Stimulated activated CD4-positive, alpha-beta T cell treated with anti-CD3 and anti-CD28 coated beads, Interleukin-15, amount 100 ng/mL, for 1 hour (primary cell): ENCODE measurements around the gene PRDM16.

Experiments
- DNase-seq, 2 donors: peaks; one replicate each; pipeline ENCODE4 v3.0.0-alpha.2; 2020; ENCODE audit warnings: low read depth in 1 of 2, low spot score in 1 of 2

The PRDM16 gene

GRCh38 chr1:3101124-3101939 lies 32.3 kb downstream of the PRDM16 start:
- no peak for DNase-seq

DNA sequence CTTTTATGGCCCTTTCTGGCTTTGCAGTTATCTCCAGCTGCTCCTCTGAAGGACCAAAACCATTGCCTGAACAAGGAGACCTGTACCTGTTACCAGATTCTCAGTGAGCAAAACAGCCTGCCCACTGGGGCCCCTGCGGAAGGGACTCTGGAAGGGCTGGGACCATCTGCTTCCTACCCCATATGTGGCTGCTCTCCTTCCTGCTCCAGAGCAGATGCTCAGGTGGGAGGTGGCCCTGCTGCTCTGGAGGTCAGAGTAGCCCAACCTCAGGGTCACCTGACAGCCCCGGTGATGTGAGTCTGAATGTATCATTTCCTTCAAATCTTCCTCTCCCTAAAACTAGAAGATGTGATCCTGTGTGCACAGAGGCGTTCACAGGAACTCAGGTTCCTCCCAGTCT lies 33.6 kb downstream of the PRDM16 start:
- DNase-seq = no peak

DNA sequence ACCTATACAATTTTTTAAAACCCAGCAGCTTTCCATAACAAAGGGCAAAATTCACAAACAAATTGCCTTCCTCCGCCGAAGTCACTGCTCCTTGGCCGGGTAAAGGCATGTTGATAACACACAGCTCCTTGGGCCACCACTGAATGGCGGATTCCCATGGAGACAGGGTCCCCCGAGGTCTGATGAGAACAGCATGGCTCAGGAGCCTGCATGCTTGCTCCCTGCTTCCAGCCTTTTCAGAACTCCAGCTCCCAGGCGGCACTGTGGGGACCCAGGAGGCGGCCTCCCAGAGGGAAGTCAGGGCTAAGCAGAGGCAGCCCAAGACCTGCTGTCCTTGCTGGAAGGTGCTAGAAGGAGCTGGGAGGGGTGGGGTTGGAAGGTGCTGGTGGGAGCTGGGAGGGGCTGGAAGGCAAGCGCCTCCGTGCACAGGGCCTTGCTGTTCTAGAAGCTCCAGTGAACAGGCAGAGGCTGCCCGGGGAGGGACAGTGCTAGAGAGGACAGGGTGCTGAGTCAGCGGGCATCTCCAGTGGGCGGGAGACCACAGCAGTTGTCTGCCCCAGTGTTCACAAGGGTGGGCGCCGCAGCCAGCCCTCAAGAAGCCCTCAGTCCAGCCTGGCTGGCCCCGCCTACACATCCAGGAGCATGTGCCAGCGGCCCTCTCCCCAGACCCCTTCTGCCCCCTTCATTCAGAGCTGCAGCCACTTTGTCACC lies 35.1 kb downstream of the PRDM16 start:
- no peak for DNase-seq

GRCh38 chr1:3105167-3105863 lies 36.3 kb downstream of the PRDM16 start:
- DNase-seq = no peak

DNA sequence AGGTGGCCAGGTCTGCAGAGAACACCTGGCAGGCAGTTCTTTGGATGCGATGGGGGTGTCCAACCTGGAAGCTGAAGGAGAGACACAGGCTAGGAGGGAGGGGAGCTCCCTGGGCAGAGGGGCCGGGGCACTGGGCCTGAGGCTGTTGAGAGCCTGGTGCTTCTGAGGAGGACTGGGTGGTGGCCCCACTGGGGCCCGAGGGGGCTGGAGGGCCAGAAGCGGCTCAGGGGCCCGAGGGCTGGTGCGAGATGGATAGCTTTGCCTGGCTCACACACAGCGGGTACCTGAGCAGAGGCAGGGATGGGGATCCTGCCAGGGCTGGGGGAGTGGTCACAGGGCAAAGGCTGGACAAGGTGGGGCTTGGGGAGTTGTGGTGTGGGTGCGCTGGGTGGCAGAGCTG lies 37.2 kb downstream of the PRDM16 start:
- DNase-seq = no peak

- DNase-seq = no peak
Observed at GRCh38 chr1:3107201-3107600, 38.2 kb downstream of the PRDM16 start.

DNA sequence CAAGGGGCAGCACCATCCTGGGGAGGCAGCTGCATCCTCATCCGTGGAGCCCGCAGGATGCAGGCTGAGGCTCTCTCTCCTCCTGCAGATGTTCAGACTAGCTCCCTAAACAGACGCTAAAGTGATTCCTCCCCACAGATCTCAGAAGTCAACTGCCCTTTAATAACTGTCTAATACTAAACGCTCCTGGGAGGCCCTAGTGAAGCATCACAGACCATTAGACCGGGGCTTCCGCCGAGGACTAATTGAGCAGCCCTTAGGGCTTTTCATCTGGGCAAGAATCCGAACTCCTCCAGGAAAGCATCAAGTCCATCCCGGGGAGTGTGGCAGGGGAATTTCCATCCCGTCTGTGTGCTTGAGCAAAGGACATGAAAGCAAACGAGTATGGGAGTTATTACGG lies 40.4 kb downstream of the PRDM16 start:
- no peak for DNase-seq

GRCh38 chr1:3111348-3112021 lies 42.5 kb downstream of the PRDM16 start:
- DNase-seq = no peak

DNA sequence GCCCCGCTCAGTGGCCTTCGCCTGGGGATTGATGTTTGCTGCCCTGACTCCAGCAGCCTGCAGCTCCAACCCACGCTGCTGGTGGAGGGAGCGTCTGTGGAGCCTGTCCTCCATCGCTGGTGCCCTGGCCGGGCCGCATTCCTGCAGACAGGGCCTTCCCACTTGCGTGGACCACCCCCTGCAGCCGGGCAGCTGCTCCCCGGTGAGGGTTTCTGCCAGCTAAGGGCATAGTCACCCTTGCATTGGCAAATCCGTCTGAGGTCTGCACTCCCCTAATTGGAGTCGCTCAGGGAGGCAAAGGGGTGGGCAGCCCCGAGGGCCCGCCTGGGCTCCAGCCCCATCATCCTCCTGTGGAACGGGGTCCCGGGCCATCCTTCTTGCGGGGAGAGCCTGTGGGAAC lies 43.5 kb downstream of the PRDM16 start:
- DNase-seq = no peak

DNA sequence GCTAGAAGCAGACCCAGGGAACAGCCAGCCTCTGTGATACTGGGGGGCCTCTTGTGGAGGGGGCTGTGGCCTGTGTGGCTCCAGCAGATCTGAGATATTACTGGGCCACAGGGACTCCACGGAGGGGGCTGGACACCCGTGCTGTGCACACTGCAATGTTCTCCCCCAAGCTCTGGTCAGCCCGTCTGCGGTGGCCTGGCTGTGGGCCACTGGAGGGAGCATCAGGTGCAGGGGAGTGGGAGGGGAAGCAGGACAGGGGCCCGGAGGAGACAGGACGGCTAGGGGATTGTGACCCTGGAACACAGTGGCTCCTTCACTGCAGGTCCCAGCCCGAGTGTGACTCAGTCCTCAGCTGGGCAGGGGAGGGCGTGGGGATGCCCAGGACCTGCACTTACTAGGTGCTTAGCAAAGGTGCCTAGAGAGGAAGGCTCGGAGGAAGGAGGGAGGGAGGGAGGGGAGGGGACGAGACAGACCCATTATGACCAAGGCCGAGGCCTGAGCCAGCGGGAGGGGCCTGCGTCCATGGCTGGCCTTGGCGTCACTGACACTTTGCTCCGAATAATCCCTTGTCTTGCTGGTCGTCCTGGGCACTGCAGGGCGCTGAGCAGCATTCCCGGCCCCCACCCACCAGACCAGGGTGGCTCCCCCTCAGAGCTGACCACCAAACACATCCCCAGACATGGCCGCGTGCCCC lies 44.2 kb downstream of the PRDM16 start:
- DNase-seq = no peak

DNA sequence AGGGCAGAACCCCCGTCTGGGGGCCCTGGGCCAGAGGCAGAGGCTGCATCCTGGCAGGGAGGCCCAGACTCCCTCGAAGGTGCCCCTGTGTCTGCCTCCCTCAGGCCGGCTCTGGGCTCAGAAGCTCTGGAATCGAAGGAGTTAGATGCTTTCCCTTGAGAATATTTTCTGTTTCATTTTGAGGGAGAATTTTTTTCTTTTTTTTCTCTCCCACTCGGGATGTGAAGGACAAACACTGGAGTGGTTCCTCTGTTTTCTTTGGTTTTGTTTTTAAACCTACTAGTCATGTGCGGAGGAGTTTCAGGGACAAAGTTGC lies 44.7 kb downstream of the PRDM16 start:
- no peak for DNase-seq

DNA sequence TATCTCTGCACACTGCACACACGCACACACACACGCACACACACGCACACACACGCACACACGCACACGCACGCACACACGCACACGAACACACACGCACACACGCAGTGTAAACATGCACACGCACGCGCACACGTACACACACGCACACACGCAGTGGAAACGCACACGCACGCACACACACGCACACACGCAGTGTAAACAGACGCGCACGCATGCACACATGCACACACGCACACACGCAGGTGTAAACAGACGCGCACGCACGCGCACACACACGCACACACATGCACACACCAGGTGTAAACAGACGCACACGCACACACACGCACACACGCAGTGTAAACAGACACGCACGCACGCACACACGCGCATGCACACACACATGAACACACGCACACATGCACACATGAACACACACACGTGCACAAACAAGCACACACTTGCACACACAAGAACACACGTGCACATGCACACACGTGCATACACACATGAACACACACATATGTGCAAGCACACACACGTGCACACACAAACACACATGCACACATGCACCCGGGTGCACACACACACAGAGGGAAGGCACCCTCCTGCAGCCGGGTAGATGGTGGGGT lies 45.2 kb downstream of the PRDM16 start:
- DNase-seq = no peak

GRCh38 chr1:3114846-3115245 lies 45.8 kb downstream of the PRDM16 start:
- no peak for DNase-seq

DNA sequence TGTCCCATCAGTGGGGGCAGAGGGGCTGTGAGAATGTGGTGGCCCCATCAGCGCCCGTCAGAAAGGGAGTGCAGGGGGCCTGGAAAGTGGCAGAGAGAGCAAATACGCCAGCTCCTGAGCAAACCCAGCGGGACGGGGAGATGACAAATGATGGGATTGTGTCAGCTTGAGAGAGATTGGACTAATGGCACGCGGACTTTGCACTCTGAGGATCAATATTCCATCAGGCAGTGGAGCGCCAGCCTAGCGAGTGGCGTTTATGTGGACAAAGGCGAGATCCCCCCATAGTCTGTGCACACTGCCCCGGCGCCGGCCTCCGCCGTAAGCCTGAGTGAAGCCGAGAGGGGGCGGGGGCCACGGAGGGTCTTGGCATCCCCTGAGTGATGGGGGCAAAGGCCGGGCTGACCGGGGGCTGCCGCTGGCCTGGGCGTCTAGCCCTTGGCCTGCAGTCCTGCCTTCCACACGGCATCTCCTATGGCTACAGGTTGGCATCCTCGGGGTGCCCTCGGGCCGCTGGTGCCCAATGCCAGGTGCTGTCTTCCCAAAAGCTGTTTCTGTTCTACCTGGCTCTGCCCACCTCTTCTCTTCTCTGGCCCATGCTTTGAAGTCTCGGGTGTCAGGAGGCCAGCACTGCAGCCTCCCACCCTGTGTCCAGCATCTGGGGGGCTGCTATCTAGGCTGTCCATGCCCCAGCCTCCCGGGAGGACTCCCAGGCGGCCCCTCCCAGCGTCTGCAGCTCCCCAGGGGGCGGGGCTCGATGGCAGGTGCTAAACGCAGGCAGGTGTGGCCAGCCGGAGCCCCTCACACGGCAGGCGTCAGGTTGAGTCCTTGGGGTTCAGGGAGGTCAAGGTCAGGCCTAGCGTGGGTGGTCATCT lies 46.5 kb downstream of the PRDM16 start:
- no peak for DNase-seq

- no peak for DNase-seq
Observed at GRCh38 chr1:3116150-3116510, 47.1 kb downstream of the PRDM16 start.

GRCh38 chr1:3116560-3116959 lies 47.6 kb downstream of the PRDM16 start:
- no peak for DNase-seq

DNA sequence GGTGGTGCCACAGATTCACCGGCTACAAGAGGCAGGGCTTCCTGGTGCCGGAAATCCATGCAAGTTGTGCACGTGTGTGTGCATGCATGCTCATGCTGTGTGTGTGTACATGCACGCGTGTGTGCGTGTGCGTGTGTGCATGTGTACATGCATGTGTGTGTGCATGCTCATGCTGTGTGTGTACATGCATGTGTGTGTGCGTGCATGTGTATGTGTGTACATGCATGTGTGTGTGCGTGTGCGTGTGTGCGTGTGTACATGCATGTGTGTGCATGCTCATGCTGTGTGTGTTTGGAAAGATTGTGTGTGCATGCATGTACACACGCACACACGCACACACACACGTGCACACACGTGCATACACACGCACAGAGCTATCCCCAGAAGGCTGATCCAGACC lies 48.9 kb downstream of the PRDM16 start:
- no peak for DNase-seq

GRCh38 chr1:3119061-3119460 lies 50.1 kb downstream of the PRDM16 start:
- no peak for DNase-seq

- DNase-seq = no peak
Observed at GRCh38 chr1:3119725-3120124, 50.7 kb downstream of the PRDM16 start.

GRCh38 chr1:3120140-3120539 lies 51.1 kb downstream of the PRDM16 start:
- DNase-seq = no peak
